Measurements from ENCODE around the gene TEN1.

TEN1 gene

DNA sequence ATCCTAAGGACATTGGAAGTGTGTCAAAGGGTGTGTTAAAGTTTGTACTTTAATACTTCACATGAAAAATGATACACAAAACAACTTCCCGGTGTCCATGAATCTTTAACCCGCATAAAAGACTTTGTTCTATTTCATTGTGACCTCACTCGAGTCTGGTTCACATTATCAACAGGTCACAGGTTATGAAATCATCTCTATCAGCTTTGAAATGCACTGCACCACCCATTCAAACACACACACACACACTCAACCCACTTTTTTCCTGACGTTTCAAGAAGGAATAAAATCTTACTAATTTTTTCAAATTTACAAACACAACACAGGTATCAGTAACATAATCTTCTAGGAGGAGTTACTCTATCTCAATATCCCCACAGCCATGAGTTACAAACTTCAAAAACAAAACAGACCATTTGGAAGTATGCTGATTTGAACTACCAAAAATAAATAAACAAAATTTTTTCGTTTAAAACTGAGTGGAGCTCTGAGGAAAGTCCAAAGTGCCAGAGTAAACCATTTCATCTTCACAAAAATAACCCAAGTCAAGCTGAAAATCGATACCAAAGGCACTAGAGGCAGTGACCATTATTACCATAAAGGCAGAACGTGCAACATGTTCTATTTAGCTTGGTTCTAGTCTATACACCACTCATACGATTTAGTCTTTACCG lies 2.7 kb upstream of the TEN1 start:
- no peak for DNase-seq (ENCODE audit: low spot score)

DNA sequence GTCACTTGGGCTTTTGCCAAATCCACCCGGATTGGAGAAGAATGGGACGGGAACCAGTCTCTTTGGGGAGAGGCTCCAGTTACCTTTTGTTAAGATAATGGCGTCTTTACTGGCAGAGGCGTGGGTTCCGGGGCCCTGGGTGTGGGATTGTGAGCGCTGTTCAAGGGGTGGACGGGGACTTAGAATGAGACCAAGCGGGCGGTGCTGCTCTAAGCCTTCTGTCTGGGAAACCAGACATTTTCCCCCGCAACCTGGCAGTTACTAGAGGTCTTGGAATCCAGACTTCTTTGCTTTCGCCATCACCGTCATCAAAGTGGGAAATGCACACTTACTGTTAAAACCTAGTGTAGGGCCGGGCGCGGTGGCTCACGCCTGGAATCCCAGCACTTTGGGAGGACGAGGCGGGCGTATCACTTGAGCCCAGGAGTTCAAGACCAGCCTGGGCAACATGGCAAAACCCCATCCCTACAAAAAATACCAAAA lies 706 bp downstream of the TEN1 start:
- DNase-seq (ENCODE audit: low spot score): no peak

DNA sequence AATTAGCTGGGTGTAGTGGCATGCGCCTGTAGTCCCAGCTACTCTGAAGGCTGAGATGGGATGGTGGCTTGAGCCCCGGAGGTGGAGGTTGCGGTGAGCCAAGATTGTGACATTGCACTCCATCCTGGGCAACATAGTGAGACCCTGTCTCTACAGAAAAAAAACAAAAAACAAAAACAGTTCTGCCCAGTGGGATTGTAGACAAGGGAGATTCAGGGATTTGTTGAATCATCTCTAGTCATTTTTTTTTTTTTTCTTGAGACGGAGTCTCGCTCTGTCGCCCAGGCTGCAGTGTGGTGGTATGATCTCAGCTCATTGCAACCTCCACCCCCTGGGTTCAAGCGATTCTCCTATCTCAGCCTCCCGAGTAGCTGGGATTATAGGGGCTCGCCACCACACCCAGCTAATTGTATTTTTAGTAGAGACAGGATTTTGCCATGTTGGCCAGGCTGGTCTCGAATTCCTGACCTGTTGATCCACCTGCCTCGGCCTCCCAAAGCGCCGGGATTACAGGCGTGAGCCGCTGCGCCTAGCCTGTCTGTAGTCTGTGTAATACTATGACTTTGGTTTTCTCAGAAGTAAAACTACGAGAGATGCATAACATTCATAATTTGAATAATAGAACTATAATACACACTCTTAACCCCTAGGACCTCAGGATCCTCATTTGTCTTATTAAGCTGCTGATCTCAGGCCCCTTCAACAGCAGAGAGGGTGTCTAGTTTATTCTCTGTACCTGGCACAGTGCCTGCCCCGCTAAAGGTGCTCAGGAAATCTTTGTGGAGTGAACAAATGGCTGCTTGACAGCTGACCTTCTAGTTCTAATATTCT lies 1.4 kb downstream of the TEN1 start:
- DNase-seq (ENCODE audit: low spot score): no peak

DNA sequence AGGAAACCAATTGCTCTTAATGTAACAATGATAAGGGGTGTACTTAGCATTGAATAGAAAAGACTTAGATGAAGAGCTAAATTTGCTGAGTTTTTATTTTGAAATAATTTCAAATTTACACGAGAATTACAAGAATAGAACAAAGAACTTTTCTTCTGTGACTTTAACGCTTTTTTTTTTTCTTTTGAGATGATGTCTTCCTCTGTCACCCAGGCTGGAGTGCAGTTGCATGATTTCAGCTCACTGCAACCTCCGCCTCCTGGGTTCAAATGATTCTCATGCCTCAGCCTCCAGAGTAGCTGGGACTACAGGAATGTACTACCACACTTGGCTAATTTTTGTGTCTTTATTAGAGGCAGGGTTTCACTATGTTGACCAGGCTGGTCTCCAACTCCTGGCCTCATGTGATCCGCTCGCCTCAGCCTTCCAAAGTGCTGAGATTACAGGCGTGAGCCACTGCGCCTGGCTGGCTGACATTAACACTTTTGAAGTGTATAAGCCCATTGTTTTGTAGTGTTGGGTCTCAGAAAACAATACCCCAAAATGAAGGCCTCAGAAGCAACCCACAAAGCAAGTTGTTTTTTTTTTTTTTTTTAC lies 2.1 kb downstream of the TEN1 start:
- no peak for DNase-seq (ENCODE audit: low spot score)

DNA sequence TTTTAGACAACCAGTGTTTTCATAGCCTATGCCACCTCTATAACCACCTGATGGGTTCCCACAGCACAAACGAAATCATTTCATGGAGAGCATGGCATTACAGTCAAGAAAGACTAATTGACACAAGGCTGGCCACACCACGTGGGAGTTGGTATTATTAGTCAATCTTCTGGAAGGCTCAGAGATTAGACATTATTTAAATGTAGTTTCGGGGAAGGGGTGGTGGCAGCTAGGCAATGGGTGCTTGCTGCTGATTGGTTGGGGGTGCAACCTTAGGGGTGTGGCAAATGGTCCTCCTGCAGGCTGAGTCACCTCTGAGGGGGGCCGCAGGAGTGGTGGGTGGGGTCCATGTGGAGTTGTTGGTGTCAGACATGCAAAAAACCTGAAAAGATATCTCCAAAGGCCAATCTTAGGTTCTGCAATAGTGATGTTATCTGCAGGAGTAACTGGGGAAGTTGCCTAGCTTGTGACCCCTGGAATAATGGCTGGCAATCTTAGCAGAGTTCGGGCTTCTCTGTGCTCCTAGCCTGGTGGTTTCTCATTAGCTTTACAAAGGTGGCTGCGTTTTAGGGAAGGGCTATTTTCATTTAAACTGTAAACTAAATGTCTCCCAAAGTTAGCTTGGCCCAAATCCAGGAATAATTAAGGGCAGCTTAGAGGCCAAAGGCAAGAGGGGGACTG lies 4.6 kb downstream of the TEN1 start:
- peak; percentile 56 for DNase-seq (ENCODE audit: low spot score)

DNA sequence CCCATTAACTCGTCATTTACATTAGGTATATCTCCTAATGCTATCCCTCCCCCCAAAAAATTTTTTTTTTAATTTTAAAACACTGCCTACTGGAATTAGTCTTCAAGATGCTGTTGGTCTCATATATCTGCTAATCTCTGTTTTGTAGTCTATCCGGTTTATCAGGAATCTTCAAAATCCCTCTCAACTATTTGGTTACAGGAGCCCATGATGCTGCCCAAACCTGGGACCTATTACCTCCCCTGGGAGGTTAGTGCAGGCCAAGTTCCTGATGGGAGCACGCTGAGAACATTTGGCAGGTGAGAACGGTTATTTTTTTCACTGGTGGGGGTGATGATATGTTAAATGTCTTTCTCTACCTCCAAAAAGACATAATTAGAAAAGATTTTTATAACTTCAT lies 6.9 kb downstream of the TEN1 start:
- DNase-seq (ENCODE audit: low spot score): no peak

DNA sequence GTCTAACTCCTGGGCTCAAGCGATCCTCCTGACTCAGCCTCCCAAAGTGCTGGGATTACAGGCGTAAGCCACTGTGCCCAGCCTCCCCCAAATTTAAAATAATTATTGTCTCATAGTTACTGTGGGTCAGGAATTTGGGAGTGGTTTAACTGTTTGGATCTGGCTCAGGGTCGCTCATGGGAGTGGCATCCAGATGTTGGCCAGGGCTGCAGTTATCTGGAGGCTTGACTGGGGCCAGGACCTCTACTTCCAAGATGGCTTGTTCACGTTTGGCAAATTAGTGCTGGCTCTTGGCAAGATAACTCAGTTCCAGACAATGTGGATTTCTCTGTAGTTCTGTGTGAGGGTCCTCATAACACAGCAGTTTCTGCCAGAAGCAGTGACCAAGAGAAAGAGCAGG lies 8.0 kb downstream of the TEN1 start:
- no peak for DNase-seq (ENCODE audit: low spot score)

DNA sequence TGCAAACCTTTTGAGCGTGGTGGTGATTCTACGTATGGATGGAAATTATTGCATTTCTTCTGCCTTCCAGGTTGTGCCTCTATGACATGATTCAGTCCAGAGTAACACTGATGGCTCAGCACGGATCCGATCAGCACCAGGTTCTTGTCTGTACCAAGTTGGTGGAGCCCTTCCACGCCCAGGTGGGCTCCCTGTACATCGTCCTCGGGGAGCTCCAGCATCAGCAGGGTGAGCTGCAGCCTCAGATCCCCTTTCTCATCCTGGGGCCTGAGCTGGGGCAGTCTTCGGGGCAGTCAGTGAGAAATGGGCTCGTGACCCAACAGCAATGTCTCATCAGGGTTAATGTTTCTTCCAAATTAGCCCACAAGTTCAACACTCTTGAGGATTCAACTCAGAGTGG lies 12.4 kb downstream of the TEN1 start:
- no peak for DNase-seq (ENCODE audit: low spot score)

DNA sequence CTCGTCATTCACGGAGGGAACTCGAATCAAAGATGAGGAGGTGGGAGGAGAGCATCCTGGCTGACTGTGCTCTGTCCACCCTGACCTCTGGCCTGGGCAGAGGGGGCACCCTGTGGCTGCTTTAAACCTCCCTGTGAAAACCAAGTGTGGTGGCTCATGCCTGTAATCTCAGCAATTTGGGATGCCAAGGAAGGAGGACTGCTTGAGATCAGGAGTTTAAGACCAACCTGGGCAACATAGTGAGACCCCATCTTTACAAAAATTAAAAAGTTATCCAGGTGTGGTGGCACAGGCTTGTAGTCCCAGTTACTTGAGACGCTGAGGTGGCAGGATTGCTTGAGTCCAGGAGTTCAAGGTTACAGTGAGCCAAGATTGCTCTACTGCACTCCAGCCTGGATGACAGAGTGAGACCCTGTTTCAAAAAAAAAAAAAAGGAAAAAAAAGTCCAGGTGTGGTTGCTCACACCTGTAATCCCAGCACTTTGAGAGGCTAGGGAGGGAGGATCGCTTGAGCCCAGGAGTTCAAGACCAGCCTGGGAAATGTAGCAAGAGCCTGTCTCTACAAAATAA lies 15.8 kb downstream of the TEN1 start:
- no peak for DNase-seq (ENCODE audit: low spot score)

DNA sequence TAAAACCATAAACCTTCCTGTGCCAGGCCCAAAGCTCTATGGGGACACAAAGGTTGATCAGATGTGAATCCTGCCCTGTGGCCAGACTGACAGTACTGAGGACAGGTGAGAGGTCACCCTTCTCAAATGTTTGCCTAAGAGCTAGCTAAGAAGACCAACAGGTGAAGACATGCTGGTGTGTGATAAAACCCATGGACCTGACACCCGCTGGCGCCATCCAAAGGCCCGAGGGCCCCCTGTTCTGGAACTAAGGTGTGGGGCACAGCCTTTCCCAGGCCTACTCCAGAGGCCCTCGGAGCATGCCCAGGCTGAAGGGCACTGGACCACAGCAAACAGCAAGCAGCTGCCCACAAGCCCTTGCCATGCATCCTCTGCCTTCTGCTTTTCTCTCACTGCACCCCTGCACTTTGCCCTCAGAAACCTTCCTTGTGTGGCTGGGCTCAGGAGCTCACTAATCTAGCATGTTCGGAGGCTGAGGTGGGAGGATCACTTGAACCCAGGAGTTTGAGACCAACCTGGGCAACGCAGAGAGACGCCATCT lies 16.4 kb downstream of the TEN1 start:
- peak; percentile 8 for DNase-seq (ENCODE audit: low spot score)

DNA sequence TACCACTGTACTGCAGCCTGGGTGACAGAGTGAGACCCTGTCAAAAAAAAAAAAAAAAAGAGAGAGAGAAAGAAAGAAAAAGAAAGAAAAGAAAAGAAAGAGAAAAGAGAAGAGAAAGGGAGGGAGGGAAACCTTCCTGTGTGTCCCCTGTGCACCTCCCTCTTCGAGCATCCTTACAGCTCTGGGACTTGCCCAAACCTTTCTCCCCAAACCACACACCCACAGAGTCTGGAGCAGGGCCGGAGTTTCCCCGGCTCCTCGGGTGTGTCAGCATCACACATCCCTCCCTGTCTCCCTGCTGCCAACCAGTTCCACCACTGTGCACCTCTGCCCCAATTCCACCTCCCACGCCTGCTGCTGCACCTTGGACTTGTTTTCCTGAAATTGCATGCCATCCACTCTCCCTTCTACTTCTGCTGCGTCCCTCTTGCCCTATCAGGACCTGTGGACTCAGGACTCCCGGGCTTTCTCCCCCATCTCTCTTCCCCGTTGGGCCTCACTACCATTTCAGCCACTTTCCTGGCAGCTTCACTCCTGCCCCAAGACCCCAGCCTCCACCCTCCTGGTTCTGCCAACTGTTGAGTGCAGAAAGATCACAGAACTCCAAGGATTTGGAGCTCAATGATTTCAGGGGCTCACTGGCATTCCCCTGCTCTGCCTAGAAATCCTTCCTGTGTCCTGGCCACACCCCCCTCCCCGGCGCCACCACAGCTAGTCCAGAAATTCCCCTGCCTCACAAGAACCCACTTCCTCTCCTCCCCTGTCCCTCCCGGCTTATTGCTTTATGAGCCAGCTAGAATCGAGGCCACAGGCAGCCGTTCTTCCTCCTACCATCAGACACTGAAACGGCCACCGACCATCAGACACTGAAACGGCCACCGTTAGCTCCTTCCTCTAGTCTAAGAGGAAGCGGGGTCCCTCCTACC lies 17.9 kb downstream of the TEN1 start:
- peak; percentile 18 for DNase-seq (ENCODE audit: low spot score)

DNA sequence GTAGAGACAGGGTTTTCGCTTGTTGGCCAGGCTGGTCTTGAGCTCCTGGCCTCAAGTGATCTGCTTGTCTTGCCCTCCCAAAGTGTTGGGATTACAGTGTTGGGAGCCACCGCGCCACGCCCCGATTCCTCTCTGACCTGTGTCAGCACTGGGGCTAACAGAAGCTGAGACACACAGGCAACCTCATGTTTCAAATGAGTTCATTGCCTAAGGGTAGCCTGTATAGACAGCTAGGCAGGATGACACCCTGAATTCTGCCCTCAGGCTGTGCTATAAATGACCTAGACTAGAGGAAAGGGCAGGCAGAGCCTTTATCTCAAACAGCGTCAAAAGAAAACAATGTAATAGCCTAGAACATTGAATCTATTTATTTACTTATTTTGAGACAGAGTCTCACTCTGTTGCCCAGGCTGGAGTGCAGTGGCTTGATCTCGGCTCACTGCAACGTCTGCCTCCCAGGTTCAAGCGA lies 19.3 kb downstream of the TEN1 start:
- peak; percentile 4 for DNase-seq (ENCODE audit: low spot score)

DNA sequence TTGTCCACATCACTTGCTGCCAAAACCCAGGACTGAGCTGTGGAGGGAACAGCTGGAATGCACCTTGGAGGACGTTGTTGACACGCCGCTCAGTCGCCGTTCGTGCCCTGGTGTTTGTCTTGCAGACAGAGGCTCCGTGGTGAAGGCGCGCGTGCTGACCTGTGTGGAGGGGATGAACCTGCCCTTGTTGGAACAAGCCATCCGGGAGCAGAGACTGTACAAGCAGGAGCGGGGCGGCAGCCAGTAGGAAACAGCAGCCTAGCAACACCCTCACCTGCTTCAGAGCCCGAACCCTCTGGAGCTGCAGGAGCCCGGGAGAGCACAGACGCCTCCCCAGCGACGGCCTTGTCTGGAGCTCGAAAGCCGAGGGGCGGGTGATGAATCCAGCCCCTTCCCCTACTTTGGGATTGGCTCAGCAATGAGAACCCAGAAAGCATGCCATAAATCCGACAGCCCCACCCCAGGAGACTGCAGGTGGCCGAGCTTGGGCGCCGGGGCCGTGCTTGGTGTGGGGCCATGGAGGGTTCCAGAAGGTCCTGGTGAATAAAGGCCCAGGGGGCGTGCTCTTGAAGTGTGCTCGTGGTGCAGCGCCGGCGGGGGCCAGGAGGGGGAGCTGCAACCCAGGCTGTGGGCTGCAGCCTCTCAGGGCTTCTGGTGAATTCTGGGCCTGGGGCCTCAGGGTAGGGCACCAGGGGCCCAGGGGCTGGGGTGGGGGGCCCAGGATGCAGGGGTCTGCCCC lies 21.1 kb downstream of the TEN1 start:
- peak; percentile 98 for DNase-seq (ENCODE audit: low spot score)

DNA sequence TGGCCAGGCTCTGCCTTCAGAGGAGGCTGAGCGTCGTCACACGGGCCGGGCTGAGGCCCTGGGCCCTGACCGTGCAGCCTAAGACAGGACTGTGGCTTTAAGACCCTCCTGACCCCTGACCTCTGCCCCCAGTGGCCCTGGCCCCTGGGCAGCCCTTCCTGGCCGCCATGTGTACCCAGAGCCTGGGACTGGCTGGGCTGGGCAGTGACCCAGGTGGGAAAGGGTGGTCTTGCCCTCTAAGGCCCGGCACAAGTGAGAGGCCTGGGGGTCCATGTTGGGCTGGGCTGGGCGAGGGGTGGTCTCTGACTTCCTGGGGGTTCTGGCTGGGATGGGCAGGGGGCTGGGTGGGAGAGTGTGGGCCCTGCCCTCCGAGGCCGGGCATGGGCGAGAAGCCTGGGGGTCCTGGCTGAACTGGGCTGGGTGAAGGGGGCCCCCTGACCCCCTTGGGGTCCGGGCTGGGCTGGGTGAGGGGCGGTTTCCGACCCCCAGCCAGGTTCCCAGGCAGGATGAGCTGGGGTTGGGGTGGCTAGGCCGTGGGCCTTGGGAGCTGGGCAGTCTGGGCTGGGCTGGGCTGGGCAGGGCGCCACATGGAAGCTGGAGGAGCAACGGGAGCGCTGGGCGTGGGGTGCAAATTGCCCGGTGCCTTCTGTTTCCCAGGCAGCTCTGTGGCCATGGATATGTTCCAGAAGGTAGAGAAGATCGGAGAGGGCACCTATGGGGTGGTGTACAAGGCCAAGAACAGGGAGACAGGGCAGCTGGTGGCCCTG lies 21.9 kb downstream of the TEN1 start, which contains the start of gene CDK3:
CDK3 (plus strand) TSS at position 101 of the 767 bp plus-strand sequence; CDS start at position 672, 571 bp downstream.
- peak; percentile 8 for DNase-seq (ENCODE audit: low spot score)

DNA sequence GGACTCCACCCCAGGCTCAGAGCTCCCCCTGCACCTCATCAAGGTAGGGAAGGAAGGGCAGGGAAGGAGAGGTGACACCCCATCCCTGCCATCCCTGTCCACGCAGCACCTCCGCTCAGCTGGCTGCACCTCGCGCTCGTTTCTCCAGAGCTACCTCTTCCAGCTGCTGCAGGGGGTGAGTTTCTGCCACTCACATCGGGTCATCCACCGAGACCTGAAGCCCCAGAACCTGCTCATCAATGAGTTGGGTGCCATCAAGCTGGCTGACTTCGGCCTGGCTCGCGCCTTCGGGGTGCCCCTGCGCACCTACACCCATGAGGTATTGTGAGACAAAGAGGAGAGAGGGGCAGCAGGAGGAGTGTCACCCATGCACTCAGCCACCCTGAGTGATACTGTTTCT lies 23.1 kb downstream of the TEN1 start:
- DNase-seq (ENCODE audit: low spot score): no peak

DNA sequence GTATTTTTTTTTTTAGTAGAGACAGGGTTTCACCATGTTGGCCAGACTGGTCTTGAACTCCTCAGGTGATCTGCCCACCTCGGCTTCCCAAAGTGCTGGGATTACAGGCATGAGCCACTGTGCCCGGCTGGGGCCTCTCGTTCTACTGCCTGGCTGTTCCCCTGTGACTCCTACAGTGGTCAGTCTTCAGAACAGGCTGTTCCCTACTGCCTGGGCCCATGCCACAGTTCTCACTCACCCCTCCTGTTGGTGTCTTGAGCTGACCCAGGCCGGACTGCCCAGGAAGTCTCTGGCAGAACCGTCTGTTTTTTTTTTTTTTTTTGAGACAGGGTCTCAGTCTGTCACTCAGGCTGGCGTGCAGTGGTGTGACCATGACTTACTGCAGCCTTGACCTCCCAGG lies 24.9 kb downstream of the TEN1 start:
- DNase-seq (ENCODE audit: low spot score): no peak

DNA sequence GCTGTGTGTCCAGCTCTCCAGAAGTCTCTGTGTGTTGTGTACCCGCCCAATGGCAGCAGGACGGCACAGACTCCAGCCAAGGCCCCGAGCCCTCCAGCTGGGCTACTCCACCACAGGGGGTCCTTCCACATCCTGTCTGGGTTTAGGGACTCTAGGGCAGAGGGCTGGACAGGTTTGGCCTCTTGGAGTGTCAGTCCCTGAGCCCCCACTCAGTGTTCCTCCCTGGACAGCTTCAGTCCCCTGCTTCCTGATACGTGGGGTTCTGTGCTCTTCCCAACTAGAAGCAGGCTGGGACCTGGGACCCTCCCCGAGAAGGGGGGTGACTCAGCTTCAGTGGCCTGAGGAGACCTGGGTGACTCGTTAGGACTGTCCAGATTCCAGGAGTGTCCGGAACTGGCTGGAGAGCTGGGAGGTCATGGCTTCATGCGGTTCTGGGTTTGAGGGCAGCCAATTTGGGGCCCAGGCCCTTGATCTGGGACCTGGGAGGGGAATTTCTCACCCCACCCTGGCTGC lies 25.8 kb downstream of the TEN1 start:
- no peak for DNase-seq (ENCODE audit: low spot score)

DNA sequence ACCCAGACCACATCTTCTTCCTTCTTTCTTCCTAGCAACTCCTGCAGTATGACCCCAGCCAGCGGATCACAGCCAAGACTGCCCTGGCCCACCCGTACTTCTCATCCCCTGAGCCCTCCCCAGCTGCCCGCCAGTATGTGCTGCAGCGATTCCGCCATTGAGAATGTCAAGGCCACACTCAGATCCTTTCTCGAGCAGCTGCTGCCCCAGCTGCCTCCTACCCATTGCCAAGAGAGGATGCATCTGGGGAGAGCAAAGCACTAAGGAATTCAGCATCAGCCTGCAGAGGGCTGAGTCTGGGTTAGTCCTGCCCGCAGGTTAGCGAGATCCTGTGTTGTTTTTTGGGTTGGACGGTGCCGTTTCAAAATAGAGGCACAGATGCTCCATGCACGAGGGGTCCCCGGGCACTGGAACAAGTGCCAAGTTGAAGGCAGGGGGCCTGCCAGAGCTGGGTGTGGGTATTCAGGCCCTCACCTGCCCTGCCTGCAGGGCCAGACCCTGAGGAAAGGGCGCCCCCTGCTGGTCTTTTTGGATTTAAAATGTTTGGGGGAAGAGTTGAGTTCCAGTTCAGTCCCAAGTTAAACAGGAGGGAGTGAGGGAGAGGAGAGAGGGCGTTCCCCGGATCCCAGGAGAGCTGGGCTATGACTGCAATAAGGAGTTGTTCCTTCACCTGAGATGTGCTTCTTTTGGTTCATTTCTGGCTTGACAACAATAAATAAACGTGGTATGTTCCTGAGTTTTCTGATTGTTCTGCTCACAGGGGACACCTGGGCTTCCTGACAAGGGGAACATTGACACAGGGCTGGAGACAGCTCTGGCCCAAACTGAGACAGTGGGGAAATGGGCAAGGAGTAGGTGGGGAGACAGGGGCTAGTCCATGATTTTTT lies 26.5 kb downstream of the TEN1 start:
- DNase-seq (ENCODE audit: low spot score): peak; percentile 87
